Liver (tissue), 3 donors: ENCODE measurements around the gene UGT1A8.

Experiments
- TAF1 ChIP-seq: conservative IDR thresholded peaks from 2 replicates; pipeline ENCODE4 v1.6.1; 2016; ENCODE audit warnings: antibody characterized with exemption, mild to moderate bottlenecking
- TF ChIP-seq, protein P1 (sequence below): fragments of 150-350 bp; IDR thresholded peaks from 2 replicates; pipeline ENCODE4 v1.5.1; 2017; ENCODE audit warnings: improper control_type of control experiment, low read depth, low read length; ENCODE audit not compliant: missing input control
- TF ChIP-seq, protein P2 (sequence below): IDR thresholded peaks from 2 replicates; pipeline ENCODE4 v1.6.1; 2016; ENCODE audit warnings: antibody characterized with exemption, mild to moderate bottlenecking
- TF ChIP-seq, protein P3 (sequence below): IDR thresholded peaks from 2 replicates; pipeline ENCODE4 v1.6.1; 2016; ENCODE audit warnings: antibody characterized with exemption
- donor health status: healthy.
- donor health status: healthy.

DNA sequence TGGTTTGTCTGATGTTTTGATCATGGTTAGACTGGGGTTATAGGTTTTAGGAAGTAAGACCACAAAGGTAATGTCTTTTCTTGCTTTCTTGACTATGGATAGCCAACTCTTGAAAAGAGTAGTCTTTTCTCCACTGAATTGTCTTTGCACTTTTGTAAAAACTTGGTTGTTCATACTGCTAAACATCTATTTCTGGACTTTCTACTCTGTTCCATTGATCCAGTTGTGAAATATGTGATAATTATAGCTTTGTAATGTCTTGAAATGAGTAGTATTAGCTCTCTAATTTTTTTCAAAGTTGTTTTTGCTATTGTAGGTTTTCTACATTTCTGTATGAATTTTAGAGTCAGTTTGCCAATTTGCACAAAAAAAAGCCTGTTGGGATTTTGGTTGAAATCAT, 41.2 kb downstream of the UGT1A8 start:
- TF ChIP-seq, protein P1, sequence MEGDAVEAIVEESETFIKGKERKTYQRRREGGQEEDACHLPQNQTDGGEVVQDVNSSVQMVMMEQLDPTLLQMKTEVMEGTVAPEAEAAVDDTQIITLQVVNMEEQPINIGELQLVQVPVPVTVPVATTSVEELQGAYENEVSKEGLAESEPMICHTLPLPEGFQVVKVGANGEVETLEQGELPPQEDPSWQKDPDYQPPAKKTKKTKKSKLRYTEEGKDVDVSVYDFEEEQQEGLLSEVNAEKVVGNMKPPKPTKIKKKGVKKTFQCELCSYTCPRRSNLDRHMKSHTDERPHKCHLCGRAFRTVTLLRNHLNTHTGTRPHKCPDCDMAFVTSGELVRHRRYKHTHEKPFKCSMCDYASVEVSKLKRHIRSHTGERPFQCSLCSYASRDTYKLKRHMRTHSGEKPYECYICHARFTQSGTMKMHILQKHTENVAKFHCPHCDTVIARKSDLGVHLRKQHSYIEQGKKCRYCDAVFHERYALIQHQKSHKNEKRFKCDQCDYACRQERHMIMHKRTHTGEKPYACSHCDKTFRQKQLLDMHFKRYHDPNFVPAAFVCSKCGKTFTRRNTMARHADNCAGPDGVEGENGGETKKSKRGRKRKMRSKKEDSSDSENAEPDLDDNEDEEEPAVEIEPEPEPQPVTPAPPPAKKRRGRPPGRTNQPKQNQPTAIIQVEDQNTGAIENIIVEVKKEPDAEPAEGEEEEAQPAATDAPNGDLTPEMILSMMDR = no peak
- no peak for TF ChIP-seq TAF1
- TF ChIP-seq, protein P2, sequence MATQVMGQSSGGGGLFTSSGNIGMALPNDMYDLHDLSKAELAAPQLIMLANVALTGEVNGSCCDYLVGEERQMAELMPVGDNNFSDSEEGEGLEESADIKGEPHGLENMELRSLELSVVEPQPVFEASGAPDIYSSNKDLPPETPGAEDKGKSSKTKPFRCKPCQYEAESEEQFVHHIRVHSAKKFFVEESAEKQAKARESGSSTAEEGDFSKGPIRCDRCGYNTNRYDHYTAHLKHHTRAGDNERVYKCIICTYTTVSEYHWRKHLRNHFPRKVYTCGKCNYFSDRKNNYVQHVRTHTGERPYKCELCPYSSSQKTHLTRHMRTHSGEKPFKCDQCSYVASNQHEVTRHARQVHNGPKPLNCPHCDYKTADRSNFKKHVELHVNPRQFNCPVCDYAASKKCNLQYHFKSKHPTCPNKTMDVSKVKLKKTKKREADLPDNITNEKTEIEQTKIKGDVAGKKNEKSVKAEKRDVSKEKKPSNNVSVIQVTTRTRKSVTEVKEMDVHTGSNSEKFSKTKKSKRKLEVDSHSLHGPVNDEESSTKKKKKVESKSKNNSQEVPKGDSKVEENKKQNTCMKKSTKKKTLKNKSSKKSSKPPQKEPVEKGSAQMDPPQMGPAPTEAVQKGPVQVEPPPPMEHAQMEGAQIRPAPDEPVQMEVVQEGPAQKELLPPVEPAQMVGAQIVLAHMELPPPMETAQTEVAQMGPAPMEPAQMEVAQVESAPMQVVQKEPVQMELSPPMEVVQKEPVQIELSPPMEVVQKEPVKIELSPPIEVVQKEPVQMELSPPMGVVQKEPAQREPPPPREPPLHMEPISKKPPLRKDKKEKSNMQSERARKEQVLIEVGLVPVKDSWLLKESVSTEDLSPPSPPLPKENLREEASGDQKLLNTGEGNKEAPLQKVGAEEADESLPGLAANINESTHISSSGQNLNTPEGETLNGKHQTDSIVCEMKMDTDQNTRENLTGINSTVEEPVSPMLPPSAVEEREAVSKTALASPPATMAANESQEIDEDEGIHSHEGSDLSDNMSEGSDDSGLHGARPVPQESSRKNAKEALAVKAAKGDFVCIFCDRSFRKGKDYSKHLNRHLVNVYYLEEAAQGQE = no peak
- TF ChIP-seq, protein P3, sequence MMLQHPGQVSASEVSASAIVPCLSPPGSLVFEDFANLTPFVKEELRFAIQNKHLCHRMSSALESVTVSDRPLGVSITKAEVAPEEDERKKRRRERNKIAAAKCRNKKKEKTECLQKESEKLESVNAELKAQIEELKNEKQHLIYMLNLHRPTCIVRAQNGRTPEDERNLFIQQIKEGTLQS = no peak
